ENCODE results near the gene DDX53. TPM values are rescaled to one million over a fixed set of nuclear protein-coding genes. Genes with fewer than 3 reads are reported as not detected.

DDX53 gene
- polyA plus RNA-seq, 3 donors = not detected

GRCh38 chrX:23031600-23031999, 31.8 kb downstream of the DDX53 start:
- H3K36me3 ChIP-seq (replicated peaks in 1 of 2; ENCODE audit: control insufficient read depth in 1 of 2, insufficient read depth in 2 of 2, low read length in 2 of 2) = no peaks in the 10 kb centered on the region
- no peak overlapping the region for H3K4me3 ChIP-seq (replicated peaks in 1 of 3; ENCODE audit: low read depth in 2 of 3, low read length in 3 of 3)
- no peaks in the 10 kb centered on the region for H3K36me3 Mint-ChIP-seq
- H3K27me3 Mint-ChIP-seq (ENCODE audit: low read depth in 3 of 3) = no peaks in the 10 kb centered on the region
- no peak overlapping the region for H3K27ac ChIP-seq (ENCODE audit: low read depth in 1 of 2, low read length in 2 of 2)
- H3K4me1 ChIP-seq (ENCODE audit: control insufficient read depth in 1 of 2, insufficient read depth in 2 of 2, low read length in 2 of 2) = no peaks in the 10 kb centered on the region
- no peak overlapping the region for H3K4me3 Mint-ChIP-seq
- no peaks in the 10 kb centered on the region for H3K9me3 ChIP-seq (replicated peaks in 1 of 2; ENCODE audit: control insufficient read depth in 1 of 2, insufficient read depth in 1 of 2, low read length in 2 of 2)
- peaks cover 0 to 7% (median 0%) of the 10 kb centered on the region in 7 donors for H3K9me3 Mint-ChIP-seq
- H3K79me2 ChIP-seq (ENCODE audit: insufficient read depth, low read length) = no peaks in the 10 kb centered on the region
- H3K4me1 Mint-ChIP-seq = no peaks in the 10 kb centered on the region
- no peak overlapping the region for H3K9ac ChIP-seq (ENCODE audit: insufficient read depth, low read length, poor library complexity, severe bottlenecking)
- TF ChIP-seq CTCF (IDR thresholded peaks at IDR 0.05) = no peak
- H2AFZ ChIP-seq (ENCODE audit: insufficient read depth, low read depth, low read length, poor library complexity, severe bottlenecking) = no peak overlapping the region
- intact Hi-C loops (cut with micrococcal nuclease) = no loop called here
- DNase-seq = no peak
- H3K4me2 ChIP-seq (replicated peaks; ENCODE audit: extremely low read depth, low read length, poor library complexity, severe bottlenecking) = no peak overlapping the region
- H4K20me1 ChIP-seq (ENCODE audit: insufficient read depth, low read length) = no peaks in the 10 kb centered on the region
- no peak overlapping the region for H3K27ac Mint-ChIP-seq
- no peaks in the 10 kb centered on the region for H3K27me3 ChIP-seq (ENCODE audit: control insufficient read depth in 2 of 2, insufficient read depth in 2 of 2, low read length in 2 of 2)
- WGBS (ENCODE audit: insufficient coverage) = no CpG with 5 or more reads among the region's 3 CpGs

- no peaks in the 10 kb centered on the region for H3K36me3 ChIP-seq (replicated peaks in 1 of 2; ENCODE audit: control insufficient read depth in 1 of 2, insufficient read depth in 2 of 2, low read length in 2 of 2)
- H3K4me2 ChIP-seq (replicated peaks; ENCODE audit: extremely low read depth, low read length, poor library complexity, severe bottlenecking) = no peak overlapping the region
- no peaks in the 10 kb centered on the region for H3K27me3 ChIP-seq (ENCODE audit: control insufficient read depth in 2 of 2, insufficient read depth in 2 of 2, low read length in 2 of 2)
- H3K4me3 ChIP-seq (replicated peaks in 1 of 3; ENCODE audit: low read depth in 2 of 3, low read length in 3 of 3) = no peak overlapping the region
- no peak overlapping the region for H3K27ac ChIP-seq (ENCODE audit: low read depth in 1 of 2, low read length in 2 of 2)
- Mint-ChIP-seq H3K4me3 (no peak overlapping the region), H3K4me1 (no peaks in the 10 kb centered on the region), H3K36me3 (no peaks in the 10 kb centered on the region), H3K27me3 (ENCODE audit: low read depth in 3 of 3) (no peaks in the 10 kb centered on the region), H3K27ac (no peak overlapping the region), H3K9me3 (peaks cover 0 to 7% (median 0%) of the 10 kb centered on the region in 7 donors)
- DNase-seq = no peak
- intact Hi-C loops (cut with micrococcal nuclease) = no loop called here
- no peaks in the 10 kb centered on the region for H4K20me1 ChIP-seq (ENCODE audit: insufficient read depth, low read length)
- no peaks in the 10 kb centered on the region for H3K4me1 ChIP-seq (ENCODE audit: control insufficient read depth in 1 of 2, insufficient read depth in 2 of 2, low read length in 2 of 2)
- no peak for TF ChIP-seq CTCF (IDR thresholded peaks at IDR 0.05)
- no peak overlapping the region for H3K9ac ChIP-seq (ENCODE audit: insufficient read depth, low read length, poor library complexity, severe bottlenecking)
- WGBS (ENCODE audit: insufficient coverage) = 100% methylated on average over 1 of the region's 3 CpGs
- no peaks in the 10 kb centered on the region for H3K9me3 ChIP-seq (replicated peaks in 1 of 2; ENCODE audit: control insufficient read depth in 1 of 2, insufficient read depth in 1 of 2, low read length in 2 of 2)
- H2AFZ ChIP-seq (ENCODE audit: insufficient read depth, low read depth, low read length, poor library complexity, severe bottlenecking) = no peak overlapping the region
- no peaks in the 10 kb centered on the region for H3K79me2 ChIP-seq (ENCODE audit: insufficient read depth, low read length)
Observed at GRCh38 chrX:23035493-23035892, 35.7 kb downstream of the DDX53 start.

Measured in CD14-positive monocyte (primary cell).